Colonic mucosa (tissue), 4 donors: ENCODE results near the gene PRKN. TPM values are rescaled to one million over a fixed set of nuclear protein-coding genes. Genes with fewer than 3 reads are reported as not detected.

Experiments
- DNase-seq: peaks from one replicate; pipeline ENCODE4 v3.0.0-alpha.2; 2020
- H3K27ac ChIP-seq: fragments of 200-600 bp; one replicate; pipeline ENCODE4 v1.8.0; 2021
- H3K27me3 ChIP-seq: fragments of 200-600 bp; one replicate; pipeline ENCODE4 v1.8.0; 2021
- H3K36me3 ChIP-seq: fragments of 200-600 bp; one replicate; pipeline ENCODE4 v1.8.0; 2021
- H3K4me1 ChIP-seq: fragments of 200-600 bp; one replicate; pipeline ENCODE4 v1.8.0; 2021; ENCODE audit warnings: mild to moderate bottlenecking
- H3K4me3 ChIP-seq: fragments of 200-600 bp; one replicate; pipeline ENCODE4 v1.8.0; 2021
- H3K9ac ChIP-seq, 2 donors: one replicate each; pipeline ENCODE4 v1.7.0; 2013; ENCODE audit warnings: control low read depth in 2 of 2, low read depth in 2 of 2, low read length in 2 of 2
- H3K9me3 ChIP-seq: fragments of 200-600 bp; one replicate; pipeline ENCODE4 v1.8.0; 2021
- intact Hi-C: fragments of 100-400 bp; cut with DNase I; formaldehyde crosslinking; loops from one replicate; pipeline ENCODE4 v1.14.1; 2022
- total RNA-seq, 2 donors: library from RNA; stranded (reverse); fragmentation: NEBNext Ultra II Directional in 1 of 2; extraction: Animal tissue kit (Norgen Biotek cat#: 25700) in 1 of 2; gene quantifications; one replicate each; pipeline ENCODE4 v1.2.1, GENCODE V29; 2021
- TF ChIP-seq, protein P1 (sequence below): fragments of 200-600 bp; IDR thresholded peaks from one replicate; pipeline ENCODE4 v1.8.0; 2022; ENCODE audit warnings: antibody characterized with exemption, mild to moderate bottlenecking
- donor health status: healthy.
- donor health status: DM: no; HTN: no; CAD: no.
- donor health status: DM: no; HTN: no; CAD: no.

PRKN gene
- total RNA-seq, 2 donors from 2014 or later = 3.7 to 8.1 TPM

DNA sequence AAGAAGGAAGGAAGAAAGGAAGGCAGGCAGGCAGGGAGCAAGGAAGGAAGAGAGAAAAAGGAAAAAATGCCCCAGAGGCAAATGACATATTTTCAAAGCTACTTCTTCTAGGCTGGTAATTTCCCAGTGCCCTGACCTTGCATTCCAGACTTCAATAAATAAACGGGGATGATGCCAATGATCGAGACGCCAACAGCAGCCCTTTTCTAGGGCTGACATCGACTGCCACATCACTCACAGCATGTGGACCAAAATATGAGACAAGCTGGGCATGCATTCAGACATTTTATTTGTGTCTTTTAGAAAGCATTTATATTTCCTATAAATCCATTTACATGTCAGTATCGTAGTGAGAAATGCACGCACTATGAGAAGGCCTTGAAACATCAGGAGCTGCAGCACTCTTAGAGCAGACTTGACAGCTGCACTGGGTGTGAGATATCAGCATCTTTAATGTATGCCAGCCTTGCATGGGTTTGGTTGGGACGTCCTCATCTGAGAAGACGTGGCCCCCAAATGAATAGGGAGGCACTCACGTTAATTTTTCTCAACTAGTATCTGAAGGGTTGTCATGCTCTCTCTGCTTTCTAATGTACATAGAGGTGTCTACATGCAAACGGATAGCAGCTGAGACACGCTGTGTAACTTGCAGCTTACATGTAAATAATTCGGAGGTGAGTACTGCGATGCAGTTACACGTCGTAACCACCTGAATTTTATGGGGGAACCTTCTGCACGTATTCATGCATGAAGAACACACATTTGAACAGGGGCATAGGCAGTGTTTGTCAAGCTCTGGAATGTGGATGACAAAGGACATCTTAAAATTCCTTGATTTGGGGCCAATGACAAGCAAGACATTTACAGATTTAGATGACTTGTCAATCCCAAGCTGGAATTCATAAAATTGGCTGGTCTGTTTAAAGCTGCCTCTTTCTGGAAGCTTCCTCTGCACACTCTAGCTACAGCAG lies 1304.6 kb downstream of the PRKN start:
- no peak overlapping the region for H3K27ac ChIP-seq

DNA sequence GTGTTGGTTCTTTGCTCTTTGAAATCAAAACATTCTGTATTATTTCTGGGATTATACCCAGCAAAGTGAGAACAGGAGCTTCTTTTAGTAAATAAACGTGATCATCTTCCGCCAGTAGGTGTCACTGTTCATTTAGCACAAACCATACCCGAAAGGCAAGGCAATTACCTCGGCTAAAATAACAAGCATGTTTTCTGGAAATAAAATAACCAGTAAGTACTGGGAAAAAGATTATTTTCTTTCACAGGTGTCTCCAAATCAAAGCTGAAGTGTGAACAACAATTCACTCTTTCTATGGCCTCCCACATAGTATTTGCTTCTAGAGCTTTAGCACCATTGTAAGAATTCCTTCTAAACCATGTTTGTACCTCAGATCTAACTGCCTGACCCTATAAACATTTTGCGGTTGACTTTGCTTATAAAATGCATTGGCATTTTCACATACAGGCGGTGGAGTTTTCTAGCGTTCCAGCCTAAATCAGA lies 1309.1 kb downstream of the PRKN start:
- Histone ChIP-seq H3K4me1 (no peaks in the 10 kb centered on the region), H3K36me3 (no peaks in the 10 kb centered on the region), H3K9ac (no peak overlapping the region), H3K27ac (no peak overlapping the region), H3K9me3 (no peaks in the 10 kb centered on the region), H3K27me3 (no peaks in the 10 kb centered on the region), H3K4me3 (no peak overlapping the region)
- intact Hi-C loops = loop anchor here (10.0 kb wide), 2 partner anchors 276 to 506 kb away; no protein-coding TSS in a partner anchor
- TF ChIP-seq, protein P1, sequence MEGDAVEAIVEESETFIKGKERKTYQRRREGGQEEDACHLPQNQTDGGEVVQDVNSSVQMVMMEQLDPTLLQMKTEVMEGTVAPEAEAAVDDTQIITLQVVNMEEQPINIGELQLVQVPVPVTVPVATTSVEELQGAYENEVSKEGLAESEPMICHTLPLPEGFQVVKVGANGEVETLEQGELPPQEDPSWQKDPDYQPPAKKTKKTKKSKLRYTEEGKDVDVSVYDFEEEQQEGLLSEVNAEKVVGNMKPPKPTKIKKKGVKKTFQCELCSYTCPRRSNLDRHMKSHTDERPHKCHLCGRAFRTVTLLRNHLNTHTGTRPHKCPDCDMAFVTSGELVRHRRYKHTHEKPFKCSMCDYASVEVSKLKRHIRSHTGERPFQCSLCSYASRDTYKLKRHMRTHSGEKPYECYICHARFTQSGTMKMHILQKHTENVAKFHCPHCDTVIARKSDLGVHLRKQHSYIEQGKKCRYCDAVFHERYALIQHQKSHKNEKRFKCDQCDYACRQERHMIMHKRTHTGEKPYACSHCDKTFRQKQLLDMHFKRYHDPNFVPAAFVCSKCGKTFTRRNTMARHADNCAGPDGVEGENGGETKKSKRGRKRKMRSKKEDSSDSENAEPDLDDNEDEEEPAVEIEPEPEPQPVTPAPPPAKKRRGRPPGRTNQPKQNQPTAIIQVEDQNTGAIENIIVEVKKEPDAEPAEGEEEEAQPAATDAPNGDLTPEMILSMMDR = peak; percentile 47
- peak; percentile 53 for DNase-seq

More for the DNA sequence above, 1304.6 kb downstream of the PRKN start:
- no peaks in the 10 kb centered on the region for H3K36me3 ChIP-seq
- no peaks in the 10 kb centered on the region for H3K27me3 ChIP-seq
- no peak overlapping the region for H3K9ac ChIP-seq
- H3K4me3 ChIP-seq = no peak overlapping the region
- DNase-seq = no peak
- H3K9me3 ChIP-seq = no peaks in the 10 kb centered on the region
- H3K4me1 ChIP-seq = no peaks in the 10 kb centered on the region
- intact Hi-C loops = no loop called here
- TF ChIP-seq, protein P1 = no peak

DNA sequence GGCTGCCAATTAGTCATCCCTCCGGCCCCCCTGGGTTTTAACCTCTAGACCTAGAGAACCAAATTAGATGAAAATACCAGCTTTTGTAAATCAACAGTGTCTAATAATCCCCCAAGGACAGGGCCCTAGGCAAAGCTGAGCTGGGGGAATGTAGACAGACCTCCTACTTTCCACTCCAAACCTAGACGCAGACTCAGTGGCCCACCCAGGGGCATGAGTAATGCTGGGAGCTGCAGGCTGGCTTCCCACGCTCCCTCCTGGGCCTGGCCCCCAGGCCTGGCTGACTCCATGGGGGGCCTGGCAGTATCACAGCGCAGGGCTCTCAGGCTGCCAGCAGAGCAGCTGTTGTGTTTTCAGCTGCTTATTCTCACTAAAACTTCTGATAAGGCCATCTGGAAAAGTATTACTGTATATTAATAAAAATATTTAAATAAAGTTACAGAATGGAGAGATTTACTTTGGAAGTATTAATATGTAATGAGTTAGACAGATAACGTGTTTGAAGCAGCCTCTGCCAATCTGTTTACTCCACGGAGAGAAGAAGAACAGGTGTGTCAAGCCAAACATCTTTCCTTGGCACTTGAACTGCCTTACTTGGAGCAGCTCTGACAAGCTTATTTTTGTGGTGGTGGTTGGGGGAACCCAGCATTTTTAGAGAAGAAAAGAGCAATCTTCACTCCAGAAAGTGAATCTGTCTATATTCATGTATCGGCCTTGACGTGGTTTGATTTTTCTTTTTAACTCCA lies 1309.7 kb downstream of the PRKN start:
- H3K4me1 ChIP-seq = no peaks in the 10 kb centered on the region
- no peaks in the 10 kb centered on the region for H3K36me3 ChIP-seq
- H3K9me3 ChIP-seq = no peaks in the 10 kb centered on the region
- no peaks in the 10 kb centered on the region for H3K27me3 ChIP-seq
- H3K9ac ChIP-seq = no peak overlapping the region
- TF ChIP-seq, protein P1 = no peak
- no peak for DNase-seq
- H3K4me3 ChIP-seq = no peak overlapping the region
- H3K27ac ChIP-seq = no peak overlapping the region
- intact Hi-C loops = loop anchor here (10.0 kb wide), 2 partner anchors 277 to 507 kb away; no protein-coding TSS in a partner anchor

DNA sequence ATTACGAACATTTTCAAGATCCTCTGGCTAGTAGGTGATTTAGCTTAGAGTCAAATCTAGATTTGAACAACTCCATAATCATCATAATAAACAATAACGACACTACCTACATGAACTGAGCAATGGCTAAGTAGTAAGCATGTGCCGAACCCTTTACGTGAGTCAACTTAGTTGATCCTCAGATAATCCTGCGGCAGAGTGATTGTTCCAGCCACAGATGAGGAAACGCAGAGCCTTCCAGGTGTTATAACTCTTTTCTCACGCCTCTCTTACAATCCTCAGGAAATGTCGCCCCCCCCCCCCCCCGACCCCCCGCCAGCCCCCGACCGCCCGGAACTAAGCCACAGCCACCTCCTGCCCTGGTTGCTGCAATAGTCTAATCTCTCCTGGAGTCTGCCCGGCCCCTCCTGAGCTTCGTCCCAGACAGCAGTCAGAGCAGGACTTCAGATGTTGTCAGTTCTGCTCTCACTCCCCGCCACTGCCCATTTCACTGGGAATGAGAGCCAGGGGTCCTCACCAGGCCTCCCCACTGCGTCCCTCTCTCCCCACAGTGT lies 1312.2 kb downstream of the PRKN start:
- Histone ChIP-seq H3K9ac (no peak overlapping the region), H3K27me3 (no peaks in the 10 kb centered on the region), H3K36me3 (no peaks in the 10 kb centered on the region), H3K9me3 (no peaks in the 10 kb centered on the region), H3K4me1 (no peaks in the 10 kb centered on the region), H3K4me3 (no peak overlapping the region), H3K27ac (no peak overlapping the region)
- DNase-seq = no peak
- TF ChIP-seq, protein P1 = no peak
- intact Hi-C loops = loop anchor here (10.0 kb wide), 2 partner anchors 279 to 509 kb away; no protein-coding TSS in a partner anchor

DNA sequence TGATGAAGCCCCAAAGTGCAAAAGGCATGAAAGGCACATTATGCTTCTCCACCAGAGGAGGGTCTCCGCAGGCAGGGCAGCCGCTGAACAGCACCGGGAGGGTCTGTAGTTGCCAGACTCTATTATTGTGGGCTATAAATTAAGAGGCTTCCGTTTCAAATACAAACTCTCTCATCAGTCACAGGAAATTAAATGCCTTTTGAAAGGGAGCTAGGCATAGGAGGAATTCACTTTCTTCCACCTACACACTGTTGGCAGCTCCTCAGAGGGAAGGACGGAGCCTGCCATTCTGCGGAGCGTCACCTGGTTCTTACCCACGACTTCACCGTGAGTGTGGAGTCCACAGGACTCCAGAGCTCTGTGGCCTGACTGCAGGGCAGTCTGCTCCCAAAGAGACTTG lies 1312.9 kb downstream of the PRKN start:
- H3K27me3 ChIP-seq = no peaks in the 10 kb centered on the region
- H3K9me3 ChIP-seq = no peaks in the 10 kb centered on the region
- no peak overlapping the region for H3K9ac ChIP-seq
- H3K4me1 ChIP-seq = no peaks in the 10 kb centered on the region
- TF ChIP-seq, protein P1 = no peak
- no peak overlapping the region for H3K4me3 ChIP-seq
- no peak for DNase-seq
- no peaks in the 10 kb centered on the region for H3K36me3 ChIP-seq
- no peak overlapping the region for H3K27ac ChIP-seq
- intact Hi-C loops = loop anchor here (10.0 kb wide), 2 partner anchors 280 to 510 kb away; no protein-coding TSS in a partner anchor
